GM19463 (cell line): Measurements from ENCODE around the gene EDARADD.
A peak's percentile ranks its signal among the peaks of the same experiment; 100 is the strongest.
"Not testable (repeated sequence)": the region's sequence is repeated elsewhere in the genome, so short reads cannot be mapped to it uniquely, and the experiment has no call there.

Experiments
- ATAC-seq: cut with Tn5 transposase; IDR thresholded peaks from one replicate; pipeline ENCODE4 v1.9.1; 2021; ENCODE audit warnings: mild to moderate bottlenecking, moderate library complexity; ENCODE audit not compliant: unreplicated experiment

Gene EDARADD

DNA sequence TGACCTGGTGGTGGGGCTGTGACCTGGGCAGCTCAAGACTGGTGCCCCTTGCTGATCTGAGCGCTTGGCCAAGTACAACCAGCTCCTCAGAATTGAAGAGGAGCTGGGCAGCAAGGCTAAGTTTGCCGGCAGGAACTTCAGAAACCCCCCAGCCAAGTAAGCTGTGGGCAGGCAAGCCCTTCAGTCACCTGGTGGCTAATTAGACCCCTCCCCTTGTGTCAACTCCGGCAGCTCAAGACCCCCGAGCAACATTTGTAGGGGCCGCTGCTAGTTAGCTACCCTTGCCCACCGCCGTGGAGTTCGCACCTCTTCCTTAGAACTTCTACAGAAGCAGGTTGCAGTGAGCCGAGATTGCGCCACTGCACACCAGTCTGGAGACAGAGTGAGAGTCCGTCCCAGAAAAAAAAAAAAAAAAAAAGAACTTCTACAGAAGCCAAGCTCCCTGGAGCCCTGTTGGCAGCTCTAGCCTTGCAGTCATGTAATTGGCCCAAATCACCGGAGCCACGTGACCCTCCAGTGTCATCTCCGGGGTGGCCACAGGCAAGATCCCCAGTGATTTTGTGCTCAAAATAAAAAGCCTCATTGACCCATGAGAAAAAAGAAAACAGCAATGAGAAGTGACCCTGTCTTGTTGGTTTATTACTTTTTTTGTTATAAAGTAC, 90.4 kb downstream of the EDARADD start:
- no peak for ATAC-seq

DNA sequence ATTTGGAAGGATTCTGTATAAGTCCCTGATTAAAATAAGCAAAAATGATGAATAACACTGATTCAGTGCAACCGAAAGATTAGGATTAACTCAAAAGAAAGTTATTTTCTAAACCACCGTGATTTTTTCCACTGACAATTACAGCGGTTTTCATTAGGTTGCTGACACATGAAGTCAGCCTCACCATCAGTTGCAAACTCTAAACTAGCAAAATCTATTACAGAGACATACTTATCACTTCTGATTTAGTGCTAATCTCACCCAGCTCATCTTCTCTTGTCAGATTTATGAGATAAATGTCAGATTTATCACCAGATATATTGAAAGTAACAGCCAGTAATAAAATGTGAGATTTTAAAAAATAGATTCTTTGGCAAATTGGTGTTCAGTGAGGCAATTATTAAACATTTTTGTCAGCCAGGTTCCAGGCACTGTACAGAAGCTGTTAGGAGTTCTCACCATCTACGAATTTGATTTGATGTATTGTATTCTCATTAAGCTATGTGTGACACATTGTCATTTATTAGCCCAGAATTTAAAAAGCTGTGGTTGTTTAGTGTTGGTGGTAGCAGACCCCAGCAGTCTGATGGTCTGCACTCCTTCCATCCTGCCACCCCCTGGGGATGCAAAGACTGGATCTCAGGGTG, 92.4 kb downstream of the EDARADD start:
- no peak for ATAC-seq

DNA sequence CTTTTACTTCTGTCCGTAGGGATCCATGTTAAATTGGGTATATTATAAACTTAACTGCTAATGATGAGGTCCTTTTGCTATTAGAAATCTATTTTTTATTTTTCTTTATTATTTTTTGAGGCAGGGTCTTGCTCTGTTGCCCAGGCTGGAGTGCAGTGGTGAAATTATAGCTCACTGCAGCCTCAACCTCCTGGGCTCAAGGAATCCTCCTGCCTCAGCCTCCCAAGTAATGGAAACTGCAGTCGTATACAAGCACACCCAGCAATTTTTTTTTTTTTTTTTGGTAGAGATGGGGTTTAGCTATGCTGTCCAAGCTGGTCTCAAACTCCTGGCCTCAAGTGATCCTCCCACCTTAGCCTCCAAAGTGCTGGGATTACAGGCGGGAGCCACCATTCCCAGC, 95.1 kb downstream of the EDARADD start:
- ATAC-seq, result not testable (repeated sequence)

DNA sequence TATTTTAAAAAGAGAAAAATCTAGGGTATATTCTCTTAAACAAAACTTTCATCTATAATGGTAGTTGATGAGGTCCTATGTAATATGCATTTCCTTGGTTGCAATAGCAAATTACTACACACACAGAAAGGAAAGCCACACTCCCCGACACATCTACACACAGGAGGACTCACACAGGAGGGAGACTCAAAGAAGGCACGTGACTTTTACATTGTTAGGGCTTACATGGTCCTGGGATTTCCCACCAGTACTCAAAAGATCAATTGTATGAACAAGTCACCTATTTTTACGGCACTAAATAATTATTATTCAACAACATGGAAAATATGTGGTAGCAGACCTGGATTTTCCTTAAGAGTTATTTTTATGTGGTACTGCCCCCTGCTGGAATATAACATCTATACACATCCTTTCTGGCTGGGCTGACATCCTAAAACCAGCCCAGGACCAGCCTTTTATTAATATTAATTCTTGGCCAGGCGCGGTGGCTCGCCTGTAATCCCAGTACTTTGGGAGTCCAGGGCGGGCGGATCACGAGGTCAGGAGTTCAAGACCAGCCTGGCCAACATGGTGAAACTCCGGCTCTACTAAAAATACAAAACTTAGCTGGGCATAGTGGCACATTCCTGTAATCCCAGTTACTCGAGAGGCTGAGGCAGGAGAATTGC, 95.8 kb downstream of the EDARADD start:
- peak; percentile 61 for ATAC-seq

DNA sequence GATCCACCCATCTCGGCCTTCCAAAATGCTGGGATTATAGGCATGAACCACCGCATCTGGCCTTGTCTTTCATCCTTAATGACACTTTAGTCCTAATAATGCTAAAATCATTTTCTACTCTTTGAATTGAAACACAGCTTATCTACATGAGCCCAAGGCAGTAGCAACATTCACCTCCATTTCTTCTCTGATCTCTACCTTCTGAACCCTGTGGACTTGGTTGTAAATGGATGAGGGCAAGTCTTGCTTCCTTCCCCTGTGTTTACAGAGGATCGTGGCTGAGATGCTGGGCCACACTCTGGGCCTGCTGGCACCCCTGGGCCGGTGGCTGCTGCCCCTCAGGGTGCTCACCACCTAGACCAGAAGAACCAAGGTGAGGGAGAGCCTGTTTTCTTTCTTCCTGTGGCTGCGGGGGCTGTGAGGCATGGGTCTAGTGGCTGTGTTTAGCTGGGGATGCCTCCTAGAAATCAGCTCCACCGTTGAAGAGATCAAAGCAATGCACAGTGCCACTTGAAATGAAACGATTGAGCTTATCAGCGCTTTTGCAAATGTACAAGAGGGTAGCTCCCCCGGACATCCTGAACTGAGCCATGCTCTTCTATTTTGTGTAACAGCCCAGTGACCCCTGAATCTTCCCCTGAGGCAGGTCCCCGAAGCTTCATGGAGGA, 97.5 kb downstream of the EDARADD start:
- ATAC-seq, result no peak

DNA sequence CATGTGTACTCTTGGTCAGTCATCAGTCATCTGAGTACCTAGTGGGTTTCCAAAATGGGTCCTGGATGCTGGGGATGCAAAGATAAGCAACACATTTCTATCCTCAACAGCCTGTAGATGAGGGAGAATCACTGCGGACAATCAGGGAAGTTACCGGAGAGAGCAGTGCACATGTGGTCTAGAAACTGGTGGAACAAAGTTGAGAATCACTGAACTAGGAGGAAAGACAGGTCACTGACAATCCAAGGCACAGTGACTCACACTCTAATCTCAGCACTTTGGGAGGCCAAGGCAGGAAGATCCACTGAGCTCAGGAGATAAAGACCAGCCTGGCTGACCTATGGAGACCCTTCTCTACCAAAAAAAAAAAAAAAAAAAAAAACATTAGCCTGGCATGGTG, 98.3 kb downstream of the EDARADD start:
- ATAC-seq, result no peak

DNA sequence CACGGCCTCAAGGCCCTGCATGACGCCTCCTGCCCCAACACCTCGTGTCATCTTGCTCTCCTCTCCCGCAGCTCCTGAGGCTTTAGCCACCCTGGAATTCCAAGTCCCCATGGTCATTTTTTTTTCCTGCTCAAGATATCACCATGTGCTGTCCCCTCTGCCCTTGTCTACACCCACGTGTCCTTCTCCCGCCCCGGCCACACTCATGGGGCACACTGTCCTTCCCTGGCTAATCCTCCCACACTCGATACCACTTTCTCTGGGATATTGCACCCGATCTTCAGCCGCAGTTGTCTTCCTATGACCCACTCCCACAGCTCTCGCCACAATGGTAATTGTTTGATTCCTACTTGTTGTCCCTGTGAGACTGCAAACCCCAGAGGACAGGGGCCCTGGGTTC, 100.0 kb downstream of the EDARADD start:
- ATAC-seq, result no peak

DNA sequence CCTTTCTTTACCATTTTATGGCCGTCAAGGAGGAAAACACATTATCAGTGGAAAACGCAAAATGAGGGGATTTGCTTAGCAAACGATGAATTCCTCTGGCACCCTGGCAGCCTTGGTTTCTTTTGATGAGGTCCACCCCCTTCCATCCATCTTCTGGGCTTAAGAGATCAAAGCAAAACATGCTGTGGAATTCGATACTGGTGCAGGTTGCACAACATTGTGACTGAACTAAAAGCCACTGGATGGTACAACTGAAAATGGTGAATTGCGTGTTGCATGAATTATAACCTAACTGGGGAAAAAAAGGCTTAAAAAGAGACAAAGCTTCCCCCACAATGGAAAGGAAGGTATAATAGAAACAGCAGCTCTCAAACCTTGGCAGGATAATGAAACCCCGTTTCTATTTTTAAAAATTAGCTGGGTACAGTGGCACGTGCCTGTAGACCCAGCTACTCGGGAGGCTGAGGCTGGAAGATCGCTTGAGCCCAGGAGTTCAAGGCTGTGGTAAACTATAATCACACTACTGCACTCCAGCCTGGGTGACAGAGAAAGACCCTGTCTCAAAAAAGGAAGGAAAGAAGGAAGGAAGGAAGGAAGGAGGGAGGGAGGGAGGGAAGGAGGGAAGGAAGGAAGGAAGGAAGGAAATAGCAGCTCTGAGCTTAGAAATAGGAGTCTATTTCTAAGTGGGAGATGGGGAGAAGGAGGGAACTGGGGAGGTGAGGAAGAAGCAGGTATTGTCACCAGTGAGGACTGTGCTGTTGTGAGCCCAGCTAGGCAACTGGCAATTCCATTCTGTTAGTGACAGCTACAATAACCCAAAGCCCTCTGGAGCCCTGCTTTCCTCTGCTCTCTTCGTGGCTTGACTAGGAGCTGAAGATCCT, 100.7 kb downstream of the EDARADD start:
- ATAC-seq, result no peak

DNA sequence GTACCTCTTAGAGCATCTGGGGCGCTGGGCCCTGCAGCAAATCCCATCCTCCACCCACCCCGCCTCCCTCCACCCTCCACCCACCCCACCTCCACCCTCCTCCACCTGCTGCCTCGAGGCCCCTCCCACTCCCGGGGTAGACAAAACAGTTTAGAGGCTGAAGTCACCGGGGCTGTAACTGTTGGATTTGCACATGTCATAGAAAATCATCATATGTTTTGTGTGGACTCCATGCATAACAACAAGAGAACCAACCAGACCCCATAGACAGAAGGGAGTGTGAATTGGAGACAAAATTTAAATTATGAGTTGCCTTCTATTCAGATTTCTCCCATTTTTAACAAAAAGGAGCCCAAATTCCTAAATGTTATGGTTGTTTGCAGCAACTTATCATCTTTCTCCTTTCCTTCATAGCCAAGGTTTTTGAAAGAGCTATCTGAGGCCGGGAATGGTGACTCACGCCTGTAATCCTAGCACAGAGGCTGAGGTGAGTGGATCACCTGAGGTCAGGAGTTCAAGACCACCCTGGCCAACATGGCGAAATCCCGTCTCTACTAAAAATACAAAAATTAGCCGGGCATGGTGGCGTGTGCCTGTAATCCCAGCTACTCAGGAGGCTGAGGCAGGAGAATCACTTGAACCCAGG, 101.5 kb downstream of the EDARADD start:
- no peak for ATAC-seq

DNA sequence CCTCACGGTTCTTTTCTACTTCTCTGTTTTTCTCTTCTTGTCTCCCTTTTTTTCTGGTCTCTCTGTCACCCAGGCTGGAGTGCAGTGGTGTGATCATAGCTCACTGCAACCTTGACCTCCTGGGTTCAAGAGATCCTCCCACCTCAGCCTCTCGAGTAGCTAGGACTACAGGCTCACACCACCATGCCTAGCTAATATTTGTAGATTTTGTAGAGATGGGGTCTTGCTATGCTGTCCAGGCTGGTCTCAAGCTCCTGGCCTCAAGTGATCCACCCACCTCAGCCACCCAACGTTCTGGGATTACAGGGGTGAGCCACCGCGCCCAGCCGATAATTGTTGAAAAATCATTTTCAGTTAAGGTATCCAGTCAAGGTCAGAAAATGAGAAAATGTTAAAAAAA, 103.8 kb downstream of the EDARADD start:
- no peak for ATAC-seq

DNA sequence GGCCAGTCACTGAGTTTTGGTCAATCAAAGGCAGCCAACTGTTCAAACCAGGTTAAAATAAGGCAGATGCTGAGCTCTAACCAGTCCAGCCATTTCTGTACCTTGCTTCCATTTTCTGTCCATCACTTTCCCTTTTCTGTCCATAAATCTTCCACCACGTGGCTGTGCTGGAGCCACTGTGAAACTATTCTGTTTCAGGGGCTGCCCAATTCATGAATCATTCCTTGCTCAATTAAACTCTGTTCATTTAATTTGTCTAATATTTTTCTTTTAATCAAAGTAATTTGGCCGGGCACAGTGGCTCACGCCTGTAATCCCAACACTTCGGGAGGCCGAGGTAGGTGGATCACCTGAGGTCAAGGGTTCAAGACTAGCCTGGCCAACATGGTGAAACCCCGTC, 107.0 kb downstream of the EDARADD start:
- ATAC-seq, result no peak

DNA sequence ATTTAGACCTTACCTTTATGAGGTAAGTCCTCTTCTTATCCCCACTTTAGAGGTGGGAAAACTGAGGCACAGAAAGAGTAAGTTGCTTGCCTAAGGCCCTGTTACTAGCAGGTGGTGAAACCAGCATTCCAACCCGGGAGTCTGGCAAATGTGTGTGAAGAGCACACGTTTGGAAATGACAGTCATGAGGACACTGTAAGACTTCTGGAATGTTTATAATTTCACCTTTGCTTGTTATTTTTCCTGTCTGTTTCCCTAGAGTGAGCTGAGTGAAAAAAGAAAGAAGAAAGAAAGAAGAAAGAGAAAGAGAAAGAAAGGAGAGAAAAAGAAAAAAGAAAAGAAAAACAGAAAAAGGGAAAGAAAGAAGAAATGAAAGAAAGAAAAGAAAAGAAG, 108.5 kb downstream of the EDARADD start:
- no peak for ATAC-seq

DNA sequence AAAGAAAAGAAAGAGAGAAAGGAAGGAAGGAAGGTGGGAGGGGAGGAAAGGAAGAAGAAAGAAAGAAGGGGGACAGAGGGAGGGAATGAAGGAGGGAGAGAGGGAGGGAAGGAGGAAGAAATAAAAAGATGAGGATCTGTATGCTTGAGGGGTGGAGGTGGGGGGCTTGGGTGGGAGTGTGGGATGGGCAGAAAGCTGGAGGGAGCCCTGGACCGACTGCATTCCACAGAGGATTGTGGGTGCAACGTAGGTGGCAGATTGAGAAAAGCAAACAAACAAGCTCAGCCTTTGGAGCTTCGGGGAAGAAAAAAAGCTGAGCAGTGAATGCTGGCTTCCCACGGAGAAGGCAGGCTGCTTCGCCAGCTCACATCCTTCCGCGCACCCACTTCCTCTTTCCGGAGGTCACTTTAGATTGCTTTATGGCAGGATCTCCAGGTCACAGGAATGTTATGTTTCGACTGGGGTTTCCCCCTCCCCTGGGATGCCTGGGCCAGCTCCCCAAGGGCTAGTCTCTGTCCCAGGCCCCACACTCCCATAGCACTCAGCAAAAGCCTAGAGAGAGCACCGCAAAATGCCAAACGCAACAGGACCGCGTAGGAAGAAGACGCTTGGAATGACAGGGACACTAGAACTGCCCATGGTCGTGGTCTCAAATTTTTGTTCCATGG, 109.0 kb downstream of the EDARADD start:
- peak; percentile 56 for ATAC-seq

DNA sequence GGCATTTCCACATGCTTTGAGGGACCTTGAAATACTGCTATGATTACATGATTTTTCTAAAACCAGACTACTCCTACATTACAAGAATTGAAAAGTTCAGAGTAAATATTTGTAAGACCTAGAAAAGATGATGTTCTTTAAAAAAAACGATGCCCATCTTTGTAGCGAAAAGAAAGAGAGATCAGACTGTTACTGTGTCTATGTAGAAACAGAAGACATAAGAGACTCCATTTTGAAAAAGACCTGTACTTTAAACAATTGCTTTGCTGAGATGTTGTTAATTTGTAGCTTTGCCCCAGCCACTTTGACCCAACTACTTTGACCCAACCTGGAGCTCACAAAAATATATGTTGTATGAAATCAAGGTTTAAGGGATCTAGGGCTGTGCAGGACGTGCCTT, 110.3 kb downstream of the EDARADD start:
- not testable (repeated sequence) for ATAC-seq

DNA sequence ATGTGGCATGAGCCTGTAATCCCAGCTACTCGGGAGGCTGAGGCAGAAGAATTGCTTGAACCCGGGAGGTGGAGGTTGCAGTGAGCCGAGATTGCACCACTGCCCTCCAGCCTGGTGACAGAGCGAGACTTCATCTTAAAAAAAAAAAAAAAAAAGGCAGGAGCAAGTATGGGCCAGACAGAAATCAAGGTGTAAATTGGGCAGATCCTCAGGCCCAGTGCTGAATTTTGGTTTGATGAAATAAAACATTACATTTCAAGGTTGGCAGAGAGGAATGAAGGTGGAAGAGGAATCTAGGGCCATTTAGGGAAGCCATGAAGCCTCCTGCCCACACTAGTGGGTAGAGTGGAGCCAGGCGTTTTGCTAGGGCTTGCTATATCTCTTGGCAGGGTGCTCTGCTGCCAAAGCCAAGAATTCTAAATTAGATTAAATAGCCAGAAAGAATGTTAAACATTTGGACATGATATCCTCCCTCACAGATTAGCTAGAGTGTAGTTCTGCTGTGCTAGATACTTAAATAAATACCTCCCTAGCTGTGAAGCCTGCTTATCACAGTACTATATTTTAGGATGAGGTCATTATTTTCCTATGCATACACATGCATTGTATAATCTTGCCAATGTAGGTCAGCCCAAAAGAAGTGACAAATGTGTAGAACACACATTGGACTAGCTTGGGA, 113.1 kb downstream of the EDARADD start:
- ATAC-seq, result no peak

DNA sequence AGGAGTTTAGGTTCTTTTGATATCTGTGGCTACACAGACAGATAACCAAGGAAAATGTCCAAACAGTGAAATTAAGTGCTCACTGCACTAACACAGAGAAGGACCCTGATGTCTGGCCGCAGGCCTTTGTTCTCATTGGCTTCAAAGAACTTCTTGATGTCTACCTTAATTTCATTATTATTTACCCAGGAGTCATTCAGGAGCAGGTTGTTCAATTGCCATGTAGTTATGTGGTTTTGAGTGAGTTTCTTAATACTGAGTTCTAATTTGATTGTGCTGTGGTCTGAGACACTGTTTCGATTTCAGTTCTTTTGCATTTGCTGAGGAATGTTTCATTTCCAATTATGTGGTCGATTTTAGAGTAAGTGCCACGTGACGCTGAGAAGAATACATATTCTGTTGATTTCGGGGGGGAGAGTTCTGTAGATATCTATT, 114.5 kb downstream of the EDARADD start:
- ATAC-seq, result peak; percentile 59

DNA sequence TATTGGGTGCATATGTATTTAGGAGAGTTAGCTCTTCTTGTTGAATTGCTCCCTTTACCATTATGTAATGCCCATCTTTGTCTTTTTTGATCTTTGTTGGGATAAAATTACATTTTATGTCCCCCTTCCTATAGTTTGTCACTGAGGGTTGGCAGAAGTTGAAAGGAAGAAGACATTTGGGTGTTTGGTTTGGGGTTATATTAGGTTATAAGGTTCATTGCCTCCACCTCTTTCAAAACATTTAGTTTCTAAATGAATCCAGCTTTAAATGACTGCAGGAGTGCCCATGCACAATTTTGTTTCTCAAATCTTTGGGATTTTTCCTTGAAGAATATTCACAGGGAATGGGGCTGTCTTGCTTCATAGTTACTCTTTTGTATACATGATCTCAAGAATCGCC, 115.1 kb downstream of the EDARADD start:
- no peak for ATAC-seq

DNA sequence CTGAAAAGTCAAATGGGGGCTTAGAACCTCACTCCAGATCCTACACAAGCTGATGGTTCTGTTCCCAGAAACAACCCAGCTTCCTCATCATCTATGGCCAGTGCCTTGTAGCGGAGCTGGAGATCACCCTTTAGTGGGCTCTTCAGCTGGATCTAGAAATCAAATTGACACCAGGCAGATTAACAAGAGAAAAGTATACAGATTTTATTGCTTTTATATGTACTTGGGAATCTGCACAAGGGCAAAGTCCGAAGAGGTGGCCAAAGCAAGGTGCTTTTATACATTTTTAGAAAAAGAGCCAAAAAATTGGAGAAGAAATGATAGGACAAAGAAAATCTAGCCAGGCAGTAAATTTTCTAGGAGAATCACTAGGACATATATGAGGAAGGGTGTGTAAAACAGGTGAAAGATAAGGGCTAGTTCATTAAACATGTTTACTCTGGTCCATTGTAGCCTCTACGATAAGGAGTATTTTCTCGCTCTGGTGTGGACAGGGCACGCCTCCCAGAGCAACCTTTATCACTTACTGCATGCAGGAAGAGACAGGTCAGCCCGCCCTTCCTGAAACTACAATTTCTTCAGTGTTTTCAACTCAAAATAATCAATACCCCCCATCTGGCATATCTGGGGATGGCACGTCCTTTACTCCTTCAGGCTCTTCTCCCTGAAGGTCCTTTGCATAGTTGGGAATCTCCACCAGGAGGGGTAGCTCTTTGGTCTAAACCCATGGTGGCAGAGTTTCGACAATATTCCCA, 115.7 kb downstream of the EDARADD start:
- no peak for ATAC-seq
